ENCODE data around the gene SH2D1B. TPM values are rescaled to one million over a fixed set of nuclear protein-coding genes. Genes with fewer than 3 reads are reported as not detected.

The SH2D1B gene
- total and polyA plus RNA-seq, 2 experiments from 2014 or later = not detected

GRCh38 chr1:162370161-162370560 lies 41.8 kb downstream of the SH2D1B start (continued):
- TF ChIP-seq, protein P1, sequence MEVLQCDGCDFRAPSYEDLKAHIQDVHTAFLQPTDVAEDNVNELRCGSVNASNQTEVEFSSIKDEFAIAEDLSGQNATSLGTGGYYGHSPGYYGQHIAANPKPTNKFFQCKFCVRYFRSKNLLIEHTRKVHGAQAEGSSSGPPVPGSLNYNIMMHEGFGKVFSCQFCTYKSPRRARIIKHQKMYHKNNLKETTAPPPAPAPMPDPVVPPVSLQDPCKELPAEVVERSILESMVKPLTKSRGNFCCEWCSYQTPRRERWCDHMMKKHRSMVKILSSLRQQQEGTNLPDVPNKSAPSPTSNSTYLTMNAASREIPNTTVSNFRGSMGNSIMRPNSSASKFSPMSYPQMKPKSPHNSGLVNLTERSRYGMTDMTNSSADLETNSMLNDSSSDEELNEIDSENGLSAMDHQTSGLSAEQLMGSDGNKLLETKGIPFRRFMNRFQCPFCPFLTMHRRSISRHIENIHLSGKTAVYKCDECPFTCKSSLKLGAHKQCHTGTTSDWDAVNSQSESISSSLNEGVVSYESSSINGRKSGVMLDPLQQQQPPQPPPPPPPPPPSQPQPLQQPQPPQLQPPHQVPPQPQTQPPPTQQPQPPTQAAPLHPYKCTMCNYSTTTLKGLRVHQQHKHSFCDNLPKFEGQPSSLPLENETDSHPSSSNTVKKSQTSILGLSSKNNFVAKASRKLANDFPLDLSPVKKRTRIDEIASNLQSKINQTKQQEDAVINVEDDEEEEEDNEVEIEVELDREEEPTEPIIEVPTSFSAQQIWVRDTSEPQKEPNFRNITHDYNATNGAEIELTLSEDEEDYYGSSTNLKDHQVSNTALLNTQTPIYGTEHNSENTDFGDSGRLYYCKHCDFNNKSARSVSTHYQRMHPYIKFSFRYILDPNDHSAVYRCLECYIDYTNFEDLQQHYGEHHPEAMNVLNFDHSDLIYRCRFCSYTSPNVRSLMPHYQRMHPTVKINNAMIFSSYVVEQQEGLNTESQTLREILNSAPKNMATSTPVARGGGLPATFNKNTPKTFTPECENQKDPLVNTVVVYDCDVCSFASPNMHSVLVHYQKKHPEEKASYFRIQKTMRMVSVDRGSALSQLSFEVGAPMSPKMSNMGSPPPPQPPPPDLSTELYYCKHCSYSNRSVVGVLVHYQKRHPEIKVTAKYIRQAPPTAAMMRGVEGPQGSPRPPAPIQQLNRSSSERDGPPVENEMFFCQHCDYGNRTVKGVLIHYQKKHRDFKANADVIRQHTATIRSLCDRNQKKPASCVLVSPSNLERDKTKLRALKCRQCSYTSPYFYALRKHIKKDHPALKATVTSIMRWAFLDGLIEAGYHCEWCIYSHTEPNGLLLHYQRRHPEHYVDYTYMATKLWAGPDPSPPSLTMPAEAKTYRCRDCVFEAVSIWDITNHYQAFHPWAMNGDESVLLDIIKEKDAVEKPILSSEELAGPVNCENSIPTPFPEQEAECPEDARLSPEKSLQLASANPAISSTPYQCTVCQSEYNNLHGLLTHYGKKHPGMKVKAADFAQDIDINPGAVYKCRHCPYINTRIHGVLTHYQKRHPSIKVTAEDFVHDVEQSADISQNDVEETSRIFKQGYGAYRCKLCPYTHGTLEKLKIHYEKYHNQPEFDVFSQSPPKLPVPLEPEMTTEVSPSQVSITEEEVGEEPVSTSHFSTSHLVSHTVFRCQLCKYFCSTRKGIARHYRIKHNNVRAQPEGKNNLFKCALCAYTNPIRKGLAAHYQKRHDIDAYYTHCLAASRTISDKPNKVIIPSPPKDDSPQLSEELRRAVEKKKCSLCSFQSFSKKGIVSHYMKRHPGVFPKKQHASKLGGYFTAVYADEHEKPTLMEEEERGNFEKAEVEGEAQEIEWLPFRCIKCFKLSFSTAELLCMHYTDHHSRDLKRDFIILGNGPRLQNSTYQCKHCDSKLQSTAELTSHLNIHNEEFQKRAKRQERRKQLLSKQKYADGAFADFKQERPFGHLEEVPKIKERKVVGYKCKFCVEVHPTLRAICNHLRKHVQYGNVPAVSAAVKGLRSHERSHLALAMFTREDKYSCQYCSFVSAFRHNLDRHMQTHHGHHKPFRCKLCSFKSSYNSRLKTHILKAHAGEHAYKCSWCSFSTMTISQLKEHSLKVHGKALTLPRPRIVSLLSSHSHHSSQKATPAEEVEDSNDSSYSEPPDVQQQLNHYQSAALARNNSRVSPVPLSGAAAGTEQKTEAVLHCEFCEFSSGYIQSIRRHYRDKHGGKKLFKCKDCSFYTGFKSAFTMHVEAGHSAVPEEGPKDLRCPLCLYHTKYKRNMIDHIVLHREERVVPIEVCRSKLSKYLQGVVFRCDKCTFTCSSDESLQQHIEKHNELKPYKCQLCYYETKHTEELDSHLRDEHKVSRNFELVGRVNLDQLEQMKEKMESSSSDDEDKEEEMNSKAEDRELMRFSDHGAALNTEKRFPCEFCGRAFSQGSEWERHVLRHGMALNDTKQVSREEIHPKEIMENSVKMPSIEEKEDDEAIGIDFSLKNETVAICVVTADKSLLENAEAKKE (CRISPR knock-in tag; IDR thresholded peaks at IDR 0.05) = no peak
- TF ChIP-seq CTCF (conservative IDR thresholded peaks at IDR 0.05; ENCODE audit: low read depth in 2 of 2) (no peak), EZH2phosphoT487 (IDR thresholded peaks at IDR 0.05; ENCODE audit: unreplicated experiment) (no peak), STAT1 (IDR thresholded peaks at IDR 0.05; ENCODE audit: unreplicated experiment) (no peak), ZNF331 (CRISPR knock-in tag; IDR thresholded peaks at IDR 0.05; ENCODE audit: low read depth) (no peak)
- TF ChIP-seq, protein P2, sequence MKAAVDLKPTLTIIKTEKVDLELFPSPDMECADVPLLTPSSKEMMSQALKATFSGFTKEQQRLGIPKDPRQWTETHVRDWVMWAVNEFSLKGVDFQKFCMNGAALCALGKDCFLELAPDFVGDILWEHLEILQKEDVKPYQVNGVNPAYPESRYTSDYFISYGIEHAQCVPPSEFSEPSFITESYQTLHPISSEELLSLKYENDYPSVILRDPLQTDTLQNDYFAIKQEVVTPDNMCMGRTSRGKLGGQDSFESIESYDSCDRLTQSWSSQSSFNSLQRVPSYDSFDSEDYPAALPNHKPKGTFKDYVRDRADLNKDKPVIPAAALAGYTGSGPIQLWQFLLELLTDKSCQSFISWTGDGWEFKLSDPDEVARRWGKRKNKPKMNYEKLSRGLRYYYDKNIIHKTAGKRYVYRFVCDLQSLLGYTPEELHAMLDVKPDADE (IDR thresholded peaks at IDR 0.05) = no peak

DNA sequence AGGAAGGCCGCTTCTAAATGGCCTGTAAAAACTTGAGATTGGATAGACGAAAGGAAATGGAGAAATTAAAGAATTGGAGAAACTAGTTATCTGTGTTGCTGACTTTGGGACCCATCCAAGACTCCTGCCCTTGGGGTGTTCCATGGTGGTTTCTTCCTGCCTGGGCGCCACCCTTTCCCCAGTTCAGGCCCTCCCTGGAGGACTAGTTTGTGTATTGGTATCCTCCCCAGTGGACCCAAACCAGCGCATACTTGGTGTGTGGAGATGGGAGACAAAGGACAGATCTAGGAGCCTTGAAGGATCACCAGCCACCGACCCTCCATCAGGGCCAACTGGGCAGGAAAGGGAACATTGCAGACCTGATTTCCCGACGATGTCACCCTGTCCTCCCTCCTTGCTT lies 42.4 kb downstream of the SH2D1B start:
- Histone ChIP-seq H3F3A (replicated peaks; ENCODE audit: low read depth) (no peaks in the 10 kb centered on the region), H3K9me2 (ENCODE audit: insufficient read depth) (no peaks in the 10 kb centered on the region), H3K27me3 (ENCODE audit: insufficient read depth) (no peaks in the 10 kb centered on the region), H3K4me3 (no peak overlapping the region), H3K27ac (ENCODE audit: low read depth) (no peak overlapping the region), H3K4me2 (no peak overlapping the region), H3K4me1 (ENCODE audit: insufficient read depth) (no peaks in the 10 kb centered on the region), H3K79me2 (replicated peaks; ENCODE audit: insufficient read depth) (no peaks in the 10 kb centered on the region), H2AFZ (no peak overlapping the region), H4K20me1 (replicated peaks; ENCODE audit: insufficient read depth) (no peaks in the 10 kb centered on the region), H3K36me3 (ENCODE audit: insufficient read depth) (no peaks in the 10 kb centered on the region)
- Mint-ChIP-seq H3K27ac (no peak overlapping the region), H3K9me3 (no peaks in the 10 kb centered on the region), H3K27me3 (ENCODE audit: insufficient read depth, low read depth, poor library complexity) (peaks cover 25% of the 10 kb centered on the region), H3K4me1 (no peaks in the 10 kb centered on the region), H3K4me3 (no peak overlapping the region), H3K36me3 (ENCODE audit: low read depth) (peaks cover 17% of the 10 kb centered on the region; the same call in 2 of the 3 replicates)
- no peak for ATAC-seq
- TF ChIP-seq JUNB (IDR thresholded peaks at IDR 0.05; ENCODE audit: unreplicated experiment) = no peak
- TF ChIP-seq STAT1 (IDR thresholded peaks at IDR 0.05; ENCODE audit: unreplicated experiment) = no peak
- TF ChIP-seq, protein P3, sequence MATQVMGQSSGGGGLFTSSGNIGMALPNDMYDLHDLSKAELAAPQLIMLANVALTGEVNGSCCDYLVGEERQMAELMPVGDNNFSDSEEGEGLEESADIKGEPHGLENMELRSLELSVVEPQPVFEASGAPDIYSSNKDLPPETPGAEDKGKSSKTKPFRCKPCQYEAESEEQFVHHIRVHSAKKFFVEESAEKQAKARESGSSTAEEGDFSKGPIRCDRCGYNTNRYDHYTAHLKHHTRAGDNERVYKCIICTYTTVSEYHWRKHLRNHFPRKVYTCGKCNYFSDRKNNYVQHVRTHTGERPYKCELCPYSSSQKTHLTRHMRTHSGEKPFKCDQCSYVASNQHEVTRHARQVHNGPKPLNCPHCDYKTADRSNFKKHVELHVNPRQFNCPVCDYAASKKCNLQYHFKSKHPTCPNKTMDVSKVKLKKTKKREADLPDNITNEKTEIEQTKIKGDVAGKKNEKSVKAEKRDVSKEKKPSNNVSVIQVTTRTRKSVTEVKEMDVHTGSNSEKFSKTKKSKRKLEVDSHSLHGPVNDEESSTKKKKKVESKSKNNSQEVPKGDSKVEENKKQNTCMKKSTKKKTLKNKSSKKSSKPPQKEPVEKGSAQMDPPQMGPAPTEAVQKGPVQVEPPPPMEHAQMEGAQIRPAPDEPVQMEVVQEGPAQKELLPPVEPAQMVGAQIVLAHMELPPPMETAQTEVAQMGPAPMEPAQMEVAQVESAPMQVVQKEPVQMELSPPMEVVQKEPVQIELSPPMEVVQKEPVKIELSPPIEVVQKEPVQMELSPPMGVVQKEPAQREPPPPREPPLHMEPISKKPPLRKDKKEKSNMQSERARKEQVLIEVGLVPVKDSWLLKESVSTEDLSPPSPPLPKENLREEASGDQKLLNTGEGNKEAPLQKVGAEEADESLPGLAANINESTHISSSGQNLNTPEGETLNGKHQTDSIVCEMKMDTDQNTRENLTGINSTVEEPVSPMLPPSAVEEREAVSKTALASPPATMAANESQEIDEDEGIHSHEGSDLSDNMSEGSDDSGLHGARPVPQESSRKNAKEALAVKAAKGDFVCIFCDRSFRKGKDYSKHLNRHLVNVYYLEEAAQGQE (IDR thresholded peaks at IDR 0.05; ENCODE audit: unreplicated experiment) = no peak
- TF ChIP-seq, protein P2 (IDR thresholded peaks at IDR 0.05) = no peak
- TF ChIP-seq NANOG (IDR thresholded peaks at IDR 0.05; ENCODE audit: borderline replicate concordance) = no peak
- TF ChIP-seq ZNF114 (CRISPR knock-in tag; IDR thresholded peaks at IDR 0.05) = no peak
- no peak for TF ChIP-seq EZH2 (IDR thresholded peaks at IDR 0.05; ENCODE audit: low read depth, unreplicated experiment)
- DNase-seq (ENCODE audit: low spot score) = no peak
